Thyroid gland (tissue), 4 donors: ENCODE data around the gene AFAP1. TPM values are rescaled to one million over a fixed set of nuclear protein-coding genes. Genes with fewer than 3 reads are reported as not detected.
A peak's percentile ranks its signal among the peaks of the same experiment; 100 is the strongest.

ENCODE experiments used
- DNase-seq, 2 donors: peaks; one replicate each; pipeline ENCODE4 v3.0.0-alpha.2; 2019
- H3K27ac ChIP-seq, 3 donors: fragments of 200-600 bp; sonication (generic); 1 replicate in 2 of 3; 2 replicates in 1 of 3; pipeline ENCODE4 v1.5.1; 2016 to 2019; ENCODE audit warnings: mild to moderate bottlenecking in 1 of 3, moderate library complexity in 1 of 3
- H3K27me3 ChIP-seq: fragments of 200-600 bp; sonication (generic); one replicate; pipeline ENCODE4 v1.5.1; 2019
- H3K36me3 ChIP-seq, 2 donors: fragments of 200-600 bp; sonication (generic); one replicate each; pipeline ENCODE4 v1.5.1; 2016 to 2019
- H3K4me1 ChIP-seq, 2 donors: fragments of 200-600 bp; sonication (generic); one replicate each; pipeline ENCODE4 v1.5.1; 2017 to 2019
- H3K4me3 ChIP-seq, 3 donors: fragments of 200-600 bp; sonication (generic); replicated peaks in 1 of 3; 1 replicate in 2 of 3; 2 replicates in 1 of 3; pipeline ENCODE4 v1.5.1; 2016; ENCODE audit warnings: mild to moderate bottlenecking in 1 of 3
- H3K9me3 ChIP-seq: fragments of 200-600 bp; sonication (generic); one replicate; pipeline ENCODE4 v1.5.1; 2017
- POLR2A ChIP-seq, 2 donors: fragments of 450-650 bp; IDR thresholded peaks; one replicate each; pipeline ENCODE4 v1.6.1; 2017; ENCODE audit warnings: antibody characterized with exemption in 2 of 2, mild to moderate bottlenecking in 2 of 2, moderate library complexity in 1 of 2
- WGBS, 2 donors: methylation state at CpG; one replicate each; pipeline ENCODE4 v1.1.5; 2017; 5-methylcytosine and 5-hydroxymethylcytosine counted together
- intact Hi-C: fragments of 100-400 bp; cut with DNase I; formaldehyde crosslinking; loops from one replicate; pipeline ENCODE4 v1.15.1; 2023
- total RNA-seq, 4 donors: library from RNA; depleted of rRNA; stranded (reverse); fragments of >200 nt; gene quantifications; one replicate each; pipeline ENCODE4 v1.2.3, GENCODE V29; 2016
- TF ChIP-seq, protein P1 (sequence below), 6 experiments: fragments of 200-600 bp in 3 of 6; fragments of 450-650 bp in 3 of 6; sonication (generic) in 3 of 6; IDR thresholded peaks; one replicate each; pipeline ENCODE4 v1.5.1; 2016 to 2019; ENCODE audit warnings: antibody characterized with exemption in 6 of 6, mild to moderate bottlenecking in 2 of 6, inconsistent platforms in 1 of 6, moderate library complexity in 1 of 6

AFAP1 gene
- total RNA-seq, 4 donors from 2014 or later: 12.3 to 33.3 (median 26.2) TPM

DNA sequence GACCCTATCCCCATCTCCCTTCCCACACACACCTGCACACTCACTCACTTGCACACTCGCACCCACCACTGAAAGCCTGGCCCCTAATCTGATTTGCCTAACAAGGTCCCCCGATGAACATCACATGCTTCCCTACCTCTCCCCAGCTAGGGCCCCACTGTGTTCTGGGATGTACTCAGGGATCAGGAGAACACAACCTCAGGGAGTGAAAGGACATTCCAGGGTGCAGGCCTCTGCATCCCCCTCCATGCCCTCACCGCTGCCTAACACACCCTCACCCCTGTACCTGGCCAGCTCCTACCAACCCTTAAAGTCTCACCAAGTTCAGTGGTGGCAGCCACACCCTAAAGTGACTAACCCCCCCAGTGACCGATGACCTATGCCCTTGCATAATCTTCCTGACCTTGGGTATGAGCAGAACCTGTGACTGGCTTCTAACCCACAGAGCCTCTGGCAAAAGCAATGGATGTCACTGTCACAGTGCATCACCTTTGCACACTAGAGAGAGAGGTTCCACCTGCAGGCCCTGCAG is 2.4 kb upstream of the AFAP1 start:
- no peaks in the 10 kb centered on the region for H3K9me3 ChIP-seq
- TF ChIP-seq POLR2A (IDR thresholded peaks at IDR 0.05): no peak
- H3K27me3 ChIP-seq: no peaks in the 10 kb centered on the region
- intact Hi-C loops: no loop called here
- peaks cover 13 to 42% of the 10 kb centered on the region in 2 donors for H3K4me1 ChIP-seq
- no peak for DNase-seq
- H3K36me3 ChIP-seq: peaks cover 0 to 3% of the 10 kb centered on the region in 2 donors
- 81 to 90% methylated on average over 4 of the region's 4 CpGs for WGBS, 2 donors
- no peak overlapping the region for H3K4me3 ChIP-seq
- peak overlapping the region; percentile 5 to 96 (median 69) for H3K27ac ChIP-seq

DNA sequence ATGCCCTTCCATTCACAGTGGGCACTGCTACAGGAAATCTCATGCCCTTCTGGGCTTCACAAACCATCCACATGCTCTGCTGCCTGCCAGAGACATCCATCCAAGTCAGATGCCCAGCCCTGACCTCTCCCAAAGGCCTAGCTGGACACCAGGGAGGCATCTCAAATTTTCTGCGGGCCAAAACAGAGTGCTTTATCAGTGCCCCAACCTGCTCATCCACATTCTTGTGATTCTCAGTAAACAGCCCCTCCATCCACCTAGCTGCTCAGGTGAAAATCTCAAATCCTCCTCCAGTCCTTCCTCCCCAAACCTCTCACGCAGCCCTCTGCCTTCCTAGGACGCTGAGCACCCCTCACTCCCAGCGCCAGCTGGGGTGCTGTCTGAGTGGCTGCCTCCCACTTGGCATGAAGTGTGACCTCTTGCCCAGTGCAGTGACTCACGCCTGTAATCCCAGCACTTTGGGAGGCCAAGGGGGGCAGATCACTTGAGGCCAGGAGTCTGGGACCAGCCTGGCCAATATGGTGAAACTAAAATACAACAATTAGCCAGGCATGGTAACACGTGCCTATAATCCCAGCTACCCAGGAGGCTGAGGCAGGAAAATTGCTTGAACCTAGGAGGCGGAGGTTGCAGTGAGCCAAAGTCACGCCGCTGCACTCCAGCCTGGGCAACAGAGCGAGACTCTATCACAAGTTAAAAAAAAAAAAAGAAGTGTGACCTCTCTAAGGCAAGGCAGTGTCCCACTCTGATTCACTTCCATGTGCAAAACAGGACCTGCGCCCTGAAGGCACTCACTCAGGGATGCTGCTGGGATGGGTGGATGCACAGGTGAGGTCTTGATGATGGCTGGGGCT is 1.7 kb upstream of the AFAP1 start:
- Histone ChIP-seq H3K4me3 (no peak overlapping the region), H3K9me3 (no peaks in the 10 kb centered on the region), H3K4me1 (peaks cover 13 to 42% of the 10 kb centered on the region in 2 donors), H3K36me3 (peaks cover 0 to 3% of the 10 kb centered on the region in 2 donors), H3K27me3 (no peaks in the 10 kb centered on the region), H3K27ac (peak overlapping the region; percentile 5 to 96 (median 69))
- 42 to 44% methylated on average over 9 to 11 of the region's 11 CpGs for WGBS, 2 donors
- no peak for TF ChIP-seq POLR2A (IDR thresholded peaks at IDR 0.05)
- TF ChIP-seq, protein P1, sequence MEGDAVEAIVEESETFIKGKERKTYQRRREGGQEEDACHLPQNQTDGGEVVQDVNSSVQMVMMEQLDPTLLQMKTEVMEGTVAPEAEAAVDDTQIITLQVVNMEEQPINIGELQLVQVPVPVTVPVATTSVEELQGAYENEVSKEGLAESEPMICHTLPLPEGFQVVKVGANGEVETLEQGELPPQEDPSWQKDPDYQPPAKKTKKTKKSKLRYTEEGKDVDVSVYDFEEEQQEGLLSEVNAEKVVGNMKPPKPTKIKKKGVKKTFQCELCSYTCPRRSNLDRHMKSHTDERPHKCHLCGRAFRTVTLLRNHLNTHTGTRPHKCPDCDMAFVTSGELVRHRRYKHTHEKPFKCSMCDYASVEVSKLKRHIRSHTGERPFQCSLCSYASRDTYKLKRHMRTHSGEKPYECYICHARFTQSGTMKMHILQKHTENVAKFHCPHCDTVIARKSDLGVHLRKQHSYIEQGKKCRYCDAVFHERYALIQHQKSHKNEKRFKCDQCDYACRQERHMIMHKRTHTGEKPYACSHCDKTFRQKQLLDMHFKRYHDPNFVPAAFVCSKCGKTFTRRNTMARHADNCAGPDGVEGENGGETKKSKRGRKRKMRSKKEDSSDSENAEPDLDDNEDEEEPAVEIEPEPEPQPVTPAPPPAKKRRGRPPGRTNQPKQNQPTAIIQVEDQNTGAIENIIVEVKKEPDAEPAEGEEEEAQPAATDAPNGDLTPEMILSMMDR (IDR thresholded peaks at IDR 0.05): no peak
- intact Hi-C loops: no loop called here
- peak; percentile 85 to 93 for DNase-seq

DNA sequence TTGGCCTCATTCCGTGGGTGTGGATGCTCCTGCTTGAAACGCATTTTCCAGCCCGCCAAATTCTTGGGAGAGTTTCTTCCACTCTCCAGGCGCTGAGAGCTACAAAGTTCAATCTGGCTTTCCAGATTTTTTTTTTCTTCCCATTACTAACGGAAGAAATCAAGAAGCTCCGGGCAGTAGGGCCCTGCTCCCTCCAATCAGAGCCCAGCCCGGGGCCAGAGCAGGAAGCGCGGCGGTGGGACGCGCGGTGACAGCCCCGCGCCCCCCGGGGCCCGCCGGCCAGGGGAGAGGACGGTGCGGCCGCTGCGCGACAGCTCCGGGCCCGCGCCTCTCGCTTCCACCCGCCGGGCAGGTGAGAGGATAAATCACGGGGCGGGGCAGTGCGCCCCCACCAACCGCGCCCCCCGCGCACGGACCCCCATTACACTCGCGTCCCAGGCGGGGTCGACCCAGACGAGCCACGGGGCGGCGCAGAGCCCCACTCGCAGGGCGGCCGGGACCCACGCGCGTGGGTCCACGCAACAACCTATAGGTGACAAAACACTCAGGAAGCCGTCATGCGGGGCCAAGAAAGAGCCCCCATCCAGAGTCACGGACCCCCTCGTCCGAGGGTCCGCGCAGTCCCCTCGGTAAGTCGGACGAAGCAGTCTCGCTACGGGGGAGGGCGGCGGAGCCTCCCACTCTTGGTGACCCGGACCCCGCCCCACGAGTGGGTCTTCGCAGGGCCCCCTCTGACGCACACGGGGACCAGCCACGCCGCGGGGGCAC is 868 bp downstream of the AFAP1 start:
- 1 to 4% methylated on average over 6 to 25 of the region's 75 CpGs for WGBS, 2 donors
- DNase-seq: peak; percentile 38 to 39
- intact Hi-C loops: no loop called here
- Histone ChIP-seq H3K9me3 (no peaks in the 10 kb centered on the region), H3K36me3 (peaks cover 0 to 3% of the 10 kb centered on the region in 2 donors), H3K27ac (peak overlapping the region; percentile 83 to 96 (median 87)), H3K4me3 (peak overlapping the region; percentile 63 to 86 (median 72)), H3K4me1 (peaks cover 13 to 48% of the 10 kb centered on the region in 2 donors), H3K27me3 (no peaks in the 10 kb centered on the region)
- TF ChIP-seq, protein P1 (IDR thresholded peaks at IDR 0.05): peak in 2 of 6 experiments; percentile 2 to 4
- TF ChIP-seq POLR2A (IDR thresholded peaks at IDR 0.05): peak in 1 of 2 donors; percentile 25

DNA sequence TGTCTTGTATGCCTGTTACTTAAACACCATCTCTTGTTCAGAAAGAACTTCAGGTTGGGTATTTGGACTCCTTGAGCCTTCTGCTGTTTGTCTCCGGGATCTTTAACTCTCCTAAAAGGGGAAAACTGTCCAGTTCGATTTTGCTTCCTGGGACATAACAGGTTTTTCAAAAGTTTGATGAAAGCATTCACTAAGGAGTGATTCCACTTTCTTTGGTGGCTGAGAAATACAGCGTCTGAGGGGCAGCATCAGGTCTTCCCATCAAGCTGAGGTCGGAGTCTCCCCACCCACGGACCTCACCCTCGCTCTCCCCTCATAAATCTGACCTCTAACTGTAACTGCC is 1.4 kb downstream of the AFAP1 start:
- Histone ChIP-seq H3K27me3 (no peaks in the 10 kb centered on the region), H3K9me3 (no peaks in the 10 kb centered on the region), H3K4me3 (peak overlapping the region in 1 of 3 donors; percentile 86), H3K4me1 (peaks cover 13 to 48% of the 10 kb centered on the region in 2 donors), H3K27ac (peak overlapping the region in 2 of 3 donors; percentile 83 to 96), H3K36me3 (peaks cover 0 to 3% of the 10 kb centered on the region in 2 donors)
- intact Hi-C loops: no loop called here
- DNase-seq: no peak
- 24 to 25% methylated on average over 6 of the region's 6 CpGs for WGBS, 2 donors
- TF ChIP-seq, protein P1 (IDR thresholded peaks at IDR 0.05): no peak
- no peak for TF ChIP-seq POLR2A (IDR thresholded peaks at IDR 0.05)

DNA sequence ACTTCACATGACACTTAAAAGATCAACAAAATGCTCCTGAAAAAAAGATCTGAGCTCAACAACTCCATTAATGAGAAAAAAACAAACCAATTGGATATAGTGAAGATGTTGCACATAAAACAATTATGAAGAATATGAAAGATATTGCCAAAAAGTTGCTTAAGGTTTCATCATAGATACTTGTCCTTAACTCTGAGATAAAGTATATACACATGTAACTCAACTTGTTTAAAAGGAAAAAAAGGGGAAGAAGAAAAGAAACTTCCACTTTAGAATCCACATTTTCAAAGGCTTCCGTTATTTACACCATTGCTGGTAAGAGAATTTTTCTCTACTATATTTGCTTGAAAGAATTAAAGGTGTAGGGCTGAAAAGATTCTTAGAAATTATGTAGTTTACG is 2.7 kb downstream of the AFAP1 start:
- Histone ChIP-seq H3K36me3 (peaks cover 0 to 3% of the 10 kb centered on the region in 2 donors), H3K9me3 (no peaks in the 10 kb centered on the region), H3K4me3 (no peak overlapping the region), H3K27me3 (no peaks in the 10 kb centered on the region), H3K27ac (no peak overlapping the region), H3K4me1 (peaks cover 11 to 38% of the 10 kb centered on the region in 2 donors)
- 89 to 94% methylated on average over 2 of the region's 2 CpGs for WGBS, 2 donors
- intact Hi-C loops: no loop called here
- DNase-seq: no peak
- TF ChIP-seq, protein P1 (IDR thresholded peaks at IDR 0.05): no peak
- no peak for TF ChIP-seq POLR2A (IDR thresholded peaks at IDR 0.05)
